ENCODE measurements around the gene SMARCD3. TPM values are rescaled to one million over a fixed set of nuclear protein-coding genes. Genes with fewer than 3 reads are reported as not detected.

The SMARCD3 gene
- total and polyA plus RNA-seq, 9 of the 15 experiments (the other 6 are each of a cell fraction or from before 2014, with no cell fraction given), result 0.43 to 3.6 (median 2.6) TPM

DNA sequence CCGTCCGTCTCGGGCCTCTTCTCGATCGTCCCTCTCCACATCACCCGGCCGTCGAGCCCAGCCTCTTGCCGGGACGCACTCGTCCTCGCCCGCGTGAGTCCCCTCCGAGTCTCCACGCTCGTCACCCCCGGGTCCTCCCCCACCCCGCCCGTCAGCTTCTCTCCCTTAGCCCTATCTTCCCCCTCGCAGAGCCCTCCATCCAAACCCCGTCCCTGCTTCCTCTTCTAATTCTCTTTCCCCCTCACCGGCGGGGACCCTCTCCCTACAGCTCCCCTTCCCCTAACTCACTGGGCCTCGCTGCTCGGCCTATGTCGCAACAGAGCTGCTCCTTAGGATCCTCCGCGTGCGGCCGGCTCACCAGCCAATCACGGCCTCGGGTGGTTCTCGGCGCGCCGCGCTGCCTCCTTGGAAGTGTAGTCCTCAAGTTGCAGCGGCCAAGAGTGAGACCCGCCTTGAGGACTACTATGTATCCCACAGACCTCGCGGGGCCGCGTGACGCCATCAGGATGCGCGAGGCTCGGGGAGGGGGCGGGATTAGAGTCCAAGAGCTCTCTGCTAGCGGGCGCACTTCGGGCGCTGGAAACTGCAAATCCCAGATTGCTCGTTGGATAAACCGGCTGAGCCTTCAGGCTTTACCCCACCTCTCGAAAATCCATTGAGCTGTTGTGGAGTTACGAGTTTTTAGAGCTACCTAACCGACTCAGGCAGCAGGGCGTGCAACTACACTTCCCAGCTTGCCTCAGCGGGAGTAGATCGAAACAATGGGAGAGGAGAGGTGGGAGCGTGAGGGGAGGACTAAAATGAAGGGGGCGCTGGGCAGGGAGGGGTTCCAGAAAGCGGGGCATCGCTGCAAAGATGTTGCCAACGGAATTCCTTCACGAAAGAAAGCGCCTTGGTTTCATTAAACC lies 21.4 kb downstream of the SMARCD3 start, which contains the start of gene ABCF2 (continued):
- TF ChIP-seq, protein P1, sequence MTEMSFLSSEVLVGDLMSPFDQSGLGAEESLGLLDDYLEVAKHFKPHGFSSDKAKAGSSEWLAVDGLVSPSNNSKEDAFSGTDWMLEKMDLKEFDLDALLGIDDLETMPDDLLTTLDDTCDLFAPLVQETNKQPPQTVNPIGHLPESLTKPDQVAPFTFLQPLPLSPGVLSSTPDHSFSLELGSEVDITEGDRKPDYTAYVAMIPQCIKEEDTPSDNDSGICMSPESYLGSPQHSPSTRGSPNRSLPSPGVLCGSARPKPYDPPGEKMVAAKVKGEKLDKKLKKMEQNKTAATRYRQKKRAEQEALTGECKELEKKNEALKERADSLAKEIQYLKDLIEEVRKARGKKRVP (CRISPR knock-in tag; IDR thresholded peaks at IDR 0.05), result peak; percentile 66; the same call in 1 of the 2 replicates
- TF ChIP-seq POLR2G (IDR thresholded peaks at IDR 0.05; ENCODE audit: low read depth, low read length) (peak; percentile 89), POLR2B (IDR thresholded peaks at IDR 0.05; ENCODE audit: low read depth, partially characterized antibody) (peak; percentile 77), EZH2 (IDR thresholded peaks at IDR 0.05; ENCODE audit: borderline replicate concordance, low read depth, low read length) (no peak), SREBF1 (IDR thresholded peaks at IDR 0.05; ENCODE audit: borderline replicate concordance, low read depth, low read length) (peak; percentile 21; the same call in 1 of the 2 replicates), DPF2 (IDR thresholded peaks at IDR 0.05) (peak; percentile 61; the same call in 1 of the 2 replicates), ARID1B (IDR thresholded peaks at IDR 0.05) (0 out of 2 replicates have a peak, but pooled peaks have one; percentile 29), MCM5 (IDR thresholded peaks at IDR 0.05; ENCODE audit: low read depth) (no peak), PHF8 (IDR thresholded peaks at IDR 0.05; ENCODE audit: borderline replicate concordance, low read length) (peak; percentile 75; the same call in 1 of the 2 replicates), HNRNPH1 (optimal IDR thresholded peaks at IDR 0.05; ENCODE audit: low read depth, low read length) (no peak), IFI16 (CRISPR knock-in tag; IDR thresholded peaks at IDR 0.05) (no peak), BACH1 (tag; IDR thresholded peaks at IDR 0.05) (peak; percentile 66; the same call in 1 of the 2 replicates), PTRF (tag; IDR thresholded peaks at IDR 0.05) (no peak), SP2 (IDR thresholded peaks at IDR 0.05; ENCODE audit: extremely low read depth, low read depth, low read length, poor library complexity, severe bottlenecking) (peak; percentile 31), ZNF644 (tag; IDR thresholded peaks at IDR 0.05; ENCODE audit: low read depth) (peak; percentile 78; the same call in 1 of the 2 replicates), ZNF57 (CRISPR knock-in tag; IDR thresholded peaks at IDR 0.05) (no peak), ZNF445 (CRISPR knock-in tag; IDR thresholded peaks at IDR 0.05; ENCODE audit: low read depth) (no peak), POLR2AphosphoS2 (IDR thresholded peaks at IDR 0.05; ENCODE audit: low read length) (no peak), NR3C1 (CRISPR knock-in tag; IDR thresholded peaks at IDR 0.05) (no peak), GATAD2B (IDR thresholded peaks at IDR 0.05; ENCODE audit: borderline replicate concordance) (no peak), ZNF431 (CRISPR knock-in tag; IDR thresholded peaks at IDR 0.05) (no peak), GTF2E2 (tag; IDR thresholded peaks at IDR 0.05) (peak; percentile 54; the same call in 1 of the 2 replicates), CBFA2T3 (IDR thresholded peaks at IDR 0.05) (no peak), ZNF584 (CRISPR knock-in tag; IDR thresholded peaks at IDR 0.05; ENCODE audit: low read depth) (no peak)
- TF ChIP-seq, protein P2, sequence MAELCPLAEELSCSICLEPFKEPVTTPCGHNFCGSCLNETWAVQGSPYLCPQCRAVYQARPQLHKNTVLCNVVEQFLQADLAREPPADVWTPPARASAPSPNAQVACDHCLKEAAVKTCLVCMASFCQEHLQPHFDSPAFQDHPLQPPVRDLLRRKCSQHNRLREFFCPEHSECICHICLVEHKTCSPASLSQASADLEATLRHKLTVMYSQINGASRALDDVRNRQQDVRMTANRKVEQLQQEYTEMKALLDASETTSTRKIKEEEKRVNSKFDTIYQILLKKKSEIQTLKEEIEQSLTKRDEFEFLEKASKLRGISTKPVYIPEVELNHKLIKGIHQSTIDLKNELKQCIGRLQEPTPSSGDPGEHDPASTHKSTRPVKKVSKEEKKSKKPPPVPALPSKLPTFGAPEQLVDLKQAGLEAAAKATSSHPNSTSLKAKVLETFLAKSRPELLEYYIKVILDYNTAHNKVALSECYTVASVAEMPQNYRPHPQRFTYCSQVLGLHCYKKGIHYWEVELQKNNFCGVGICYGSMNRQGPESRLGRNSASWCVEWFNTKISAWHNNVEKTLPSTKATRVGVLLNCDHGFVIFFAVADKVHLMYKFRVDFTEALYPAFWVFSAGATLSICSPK (IDR thresholded peaks at IDR 0.05; ENCODE audit: borderline replicate concordance), result no peak; the same call in 1 of the 2 replicates
- TF ChIP-seq, protein P3, sequence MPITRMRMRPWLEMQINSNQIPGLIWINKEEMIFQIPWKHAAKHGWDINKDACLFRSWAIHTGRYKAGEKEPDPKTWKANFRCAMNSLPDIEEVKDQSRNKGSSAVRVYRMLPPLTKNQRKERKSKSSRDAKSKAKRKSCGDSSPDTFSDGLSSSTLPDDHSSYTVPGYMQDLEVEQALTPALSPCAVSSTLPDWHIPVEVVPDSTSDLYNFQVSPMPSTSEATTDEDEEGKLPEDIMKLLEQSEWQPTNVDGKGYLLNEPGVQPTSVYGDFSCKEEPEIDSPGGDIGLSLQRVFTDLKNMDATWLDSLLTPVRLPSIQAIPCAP (CRISPR knock-in tag; IDR thresholded peaks at IDR 0.05; ENCODE audit: borderline replicate concordance), result no peak

Measured in K562 (cell line).